ENCODE results near the gene TP53AIP1.
"Not testable (repeated sequence)": the region's sequence is repeated elsewhere in the genome, so short reads cannot be mapped to it uniquely, and the experiment has no call there.

The TP53AIP1 gene

GRCh38 chr11:128924510-128925249 lies 18.0 kb downstream of the TP53AIP1 start:
- DNase-seq, result no peak

- no peak for DNase-seq
These were observed 18.6 kb downstream of the TP53AIP1 start for GRCh38 chr11:128924104-128924503.

GRCh38 chr11:128921793-128922192 lies 20.9 kb downstream of the TP53AIP1 start:
- no peak for DNase-seq

- DNase-seq, result no peak
These were observed 22.0 kb downstream of the TP53AIP1 start for GRCh38 chr11:128920666-128921065.

GRCh38 chr11:128919635-128920034 lies 23.0 kb downstream of the TP53AIP1 start:
- DNase-seq, result not testable (repeated sequence)

GRCh38 chr11:128919216-128919615 lies 23.5 kb downstream of the TP53AIP1 start:
- no peak for DNase-seq

GRCh38 chr11:128917144-128917724 lies 25.4 kb downstream of the TP53AIP1 start:
- DNase-seq, result no peak

- no peak for DNase-seq
These were observed 26.0 kb downstream of the TP53AIP1 start for GRCh38 chr11:128916681-128917080.

GRCh38 chr11:128916037-128916572 lies 26.6 kb downstream of the TP53AIP1 start:
- DNase-seq, result no peak

GRCh38 chr11:128915149-128915521 lies 27.5 kb downstream of the TP53AIP1 start:
- no peak for DNase-seq

GRCh38 chr11:128914216-128915148 lies 28.2 kb downstream of the TP53AIP1 start:
- no peak for DNase-seq

GRCh38 chr11:128913806-128914205 lies 28.9 kb downstream of the TP53AIP1 start:
- no peak for DNase-seq

GRCh38 chr11:128911701-128912100 lies 31.0 kb downstream of the TP53AIP1 start:
- no peak for DNase-seq

GRCh38 chr11:128911239-128911638 lies 31.4 kb downstream of the TP53AIP1 start:
- DNase-seq, result no peak

GRCh38 chr11:128910576-128910975 lies 32.1 kb downstream of the TP53AIP1 start:
- no peak for DNase-seq

GRCh38 chr11:128909438-128910125 lies 33.1 kb downstream of the TP53AIP1 start:
- DNase-seq, result no peak

- peak; percentile 40 for DNase-seq
These were observed 34.1 kb downstream of the TP53AIP1 start for GRCh38 chr11:128908391-128909246.

GRCh38 chr11:128907585-128907984 lies 35.1 kb downstream of the TP53AIP1 start:
- no peak for DNase-seq

GRCh38 chr11:128906185-128907050 lies 36.3 kb downstream of the TP53AIP1 start:
- no peak for DNase-seq

- peak; percentile 70 for DNase-seq
These were observed 37.1 kb downstream of the TP53AIP1 start for GRCh38 chr11:128905345-128906184.
